Neuronal stem cell (in vitro differentiated cells): ENCODE data around the gene ADAM12.

Experiments used
- DNase-seq: peaks from one replicate; pipeline ENCODE4 v3.0.0-alpha.2; 2013; ENCODE audit warnings: low spot score
- H2AFZ ChIP-seq: one replicate; pipeline ENCODE4 v1.6.1; 2013; ENCODE audit warnings: mild to moderate bottlenecking, low read length, inconsistent platforms
- H2AK5ac ChIP-seq: 2 replicates; pipeline ENCODE4 v1.6.1; 2013; ENCODE audit warnings: low read depth, mild to moderate bottlenecking, inconsistent platforms, low read length, moderate library complexity, mixed read lengths
- H2BK120ac ChIP-seq: 2 replicates; pipeline ENCODE4 v1.6.1; 2013; ENCODE audit warnings: low read depth, mild to moderate bottlenecking, inconsistent platforms, low read length, moderate library complexity, mixed read lengths
- H2BK12ac ChIP-seq: one replicate; pipeline ENCODE4 v1.6.1; 2013; ENCODE audit warnings: low read length, inconsistent platforms
- H2BK15ac ChIP-seq: 2 replicates; pipeline ENCODE4 v1.6.1; 2013; ENCODE audit warnings: mild to moderate bottlenecking, low read length, inconsistent platforms, mixed read lengths
- H2BK5ac ChIP-seq: one replicate; pipeline ENCODE4 v1.6.1; 2013; ENCODE audit warnings: inconsistent platforms, mild to moderate bottlenecking, low read length, moderate library complexity
- H3K14ac ChIP-seq: one replicate; pipeline ENCODE4 v1.6.1; 2013; ENCODE audit warnings: low read length, inconsistent platforms
- H3K18ac ChIP-seq: 2 replicates; pipeline ENCODE4 v1.6.1; 2013; ENCODE audit warnings: low read length, inconsistent platforms
- H3K23ac ChIP-seq: 2 replicates; pipeline ENCODE4 v1.6.1; 2013; ENCODE audit warnings: low read depth, mild to moderate bottlenecking, mixed read lengths, low read length, inconsistent platforms; ENCODE audit not compliant: poor library complexity
- H3K27ac ChIP-seq: replicated peaks from 3 replicates; pipeline ENCODE4 v1.5.1; 2013; ENCODE audit warnings: low read length, inconsistent platforms
- H3K27me3 ChIP-seq, 3 experiments: 2 replicates each; pipeline ENCODE4 v1.6.1; 2013; ENCODE audit warnings: low read length in 3 of 3, mild to moderate bottlenecking in 2 of 3, inconsistent platforms in 1 of 3, low read depth in 1 of 3, mixed read lengths in 1 of 3, moderate library complexity in 1 of 3; ENCODE audit not compliant: control insufficient read depth in 3 of 3, insufficient read depth in 3 of 3
- H3K36me3 ChIP-seq, 2 donors: replicated peaks in 1 of 2; 2 replicates each; pipeline ENCODE4 v1.6.1; 2013; ENCODE audit warnings: low read length in 2 of 2; ENCODE audit not compliant: control insufficient read depth in 2 of 2, insufficient read depth in 2 of 2
- H3K4ac ChIP-seq: 2 replicates; pipeline ENCODE4 v1.6.1; 2013; ENCODE audit warnings: inconsistent platforms, mild to moderate bottlenecking, low read length, moderate library complexity
- H3K4me1 ChIP-seq, 2 donors: 1 replicate in 1 of 2; 2 replicates in 1 of 2; pipeline ENCODE4 v1.6.1; 2013; ENCODE audit warnings: low read length in 2 of 2, low read depth in 1 of 2; ENCODE audit not compliant: control insufficient read depth in 2 of 2, insufficient read depth in 1 of 2
- H3K4me2 ChIP-seq: one replicate; pipeline ENCODE4 v1.6.1; 2013; ENCODE audit warnings: mild to moderate bottlenecking, low read length, inconsistent platforms; ENCODE audit not compliant: insufficient read depth, poor library complexity, severe bottlenecking
- H3K4me3 ChIP-seq, 2 donors: 2 replicates each; pipeline ENCODE4 v1.5.1; 2013; ENCODE audit warnings: low read length in 2 of 2, mild to moderate bottlenecking in 2 of 2, inconsistent platforms in 1 of 2, moderate library complexity in 1 of 2
- H3K79me1 ChIP-seq: one replicate; pipeline ENCODE4 v1.6.1; 2013; ENCODE audit warnings: low read depth, mild to moderate bottlenecking, inconsistent platforms, low read length, moderate library complexity
- H3K9ac ChIP-seq: one replicate; pipeline ENCODE4 v1.6.1; 2013; ENCODE audit warnings: mild to moderate bottlenecking, low read depth, low read length, inconsistent platforms; ENCODE audit not compliant: poor library complexity
- H3K9me3 ChIP-seq, 2 donors: replicated peaks in 1 of 2; 2 replicates each; pipeline versions ENCODE3 to v1.6.1; 2013; ENCODE audit warnings: low read length in 2 of 2, mild to moderate bottlenecking in 2 of 2, inconsistent platforms in 1 of 2, low read depth in 1 of 2, mixed read lengths in 1 of 2, moderate library complexity in 1 of 2; ENCODE audit not compliant: control insufficient read depth in 2 of 2, insufficient read depth in 1 of 2
- H4K8ac ChIP-seq: one replicate; pipeline ENCODE4 v1.6.1; 2013; ENCODE audit warnings: low read depth, mild to moderate bottlenecking, inconsistent platforms, low read length, moderate library complexity
- H4K91ac ChIP-seq: one replicate; pipeline ENCODE4 v1.6.1; 2013; ENCODE audit warnings: low read length, low read depth, mild to moderate bottlenecking, inconsistent platforms; ENCODE audit not compliant: poor library complexity
- WGBS, 2 donors: extraction: QIAGEN DNeasy Blood & Tissue Kit; methylation state at CpG; one replicate each; pipeline ENCODE4 v1.1.7; 2013; ENCODE audit warnings: missing lambda C conversion rate in 2 of 2, mixed read lengths in 1 of 2; ENCODE audit not compliant: insufficient read length in 2 of 2, insufficient replicate concordance in 1 of 2; ENCODE audit errors: extremely low coverage in 2 of 2; 5-methylcytosine and 5-hydroxymethylcytosine counted together

ADAM12 gene

DNA sequence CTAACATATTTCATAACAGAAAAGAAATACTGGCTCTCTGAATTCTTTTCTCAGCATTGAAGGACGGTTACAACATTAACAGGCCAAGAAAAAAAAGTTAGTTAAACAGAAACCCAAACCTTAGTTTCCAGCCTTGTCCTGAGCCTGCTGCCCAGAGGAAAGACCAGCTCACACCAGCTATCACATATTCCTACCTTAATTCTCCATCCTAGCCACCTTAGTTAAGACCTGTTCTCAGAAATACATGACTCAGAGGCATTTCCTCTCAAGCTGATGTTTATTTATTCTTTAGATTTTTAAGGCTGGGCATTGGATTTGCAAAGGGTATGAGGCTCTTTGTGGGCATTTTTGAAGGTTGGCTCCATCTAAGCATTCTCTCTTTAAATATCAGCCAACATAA, 34.3 kb upstream of the ADAM12 start:
- no peak overlapping the region for H3K14ac ChIP-seq
- H2AFZ ChIP-seq, result no peak overlapping the region
- no peak overlapping the region for H3K9ac ChIP-seq
- H3K27me3 ChIP-seq, result no peaks in the 10 kb centered on the region
- H3K4me2 ChIP-seq, result no peak overlapping the region
- H3K79me1 ChIP-seq, result no peaks in the 10 kb centered on the region
- no peak overlapping the region for H3K4me3 ChIP-seq
- H3K18ac ChIP-seq, result no peak overlapping the region
- no peak overlapping the region for H4K91ac ChIP-seq
- no peak overlapping the region for H2AK5ac ChIP-seq
- H3K9me3 ChIP-seq, result peaks cover 6 to 7% of the 10 kb centered on the region in 2 donors
- WGBS, 2 donors, result no CpG with 5 or more reads among the region's 1 CpG
- DNase-seq, result no peak
- H4K8ac ChIP-seq, result no peak overlapping the region
- no peak overlapping the region for H2BK5ac ChIP-seq
- H2BK12ac ChIP-seq, result no peak overlapping the region
- no peak overlapping the region for H3K27ac ChIP-seq
- H2BK15ac ChIP-seq, result no peak overlapping the region
- H3K4ac ChIP-seq, result no peak overlapping the region
- no peaks in the 10 kb centered on the region for H3K36me3 ChIP-seq
- H3K4me1 ChIP-seq, result no peaks in the 10 kb centered on the region
- no peak overlapping the region for H3K23ac ChIP-seq
- H2BK120ac ChIP-seq, result no peak overlapping the region

DNA sequence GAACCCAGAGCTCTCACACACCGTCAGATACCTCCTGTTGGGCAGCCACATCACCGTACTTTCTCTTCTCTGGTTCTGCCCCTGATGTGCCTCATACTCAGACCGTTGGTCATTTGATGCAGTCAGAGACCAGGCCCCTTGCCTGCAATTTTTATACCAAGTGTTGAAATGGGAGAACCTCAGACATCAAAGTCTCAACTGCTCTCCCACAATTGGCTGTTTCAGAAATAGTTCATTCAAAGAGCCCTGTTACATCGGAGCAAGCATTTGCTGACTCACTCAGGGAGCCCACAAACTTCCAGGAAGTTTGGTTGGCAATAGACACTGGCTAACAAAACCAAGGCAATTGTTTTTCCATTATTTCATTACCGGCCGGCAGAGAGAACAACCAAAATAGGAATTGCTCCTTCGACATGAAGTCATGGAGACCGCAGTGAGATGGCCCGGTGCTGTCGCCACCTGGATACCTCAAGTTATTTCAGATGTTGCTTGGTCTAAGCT, 33.5 kb upstream of the ADAM12 start:
- no peak overlapping the region for H3K27ac ChIP-seq
- H3K9ac ChIP-seq, result no peak overlapping the region
- no peak overlapping the region for H3K23ac ChIP-seq
- no peaks in the 10 kb centered on the region for H3K27me3 ChIP-seq
- H2BK120ac ChIP-seq, result no peak overlapping the region
- H2BK12ac ChIP-seq, result no peak overlapping the region
- no peak overlapping the region for H4K91ac ChIP-seq
- H2BK15ac ChIP-seq, result no peak overlapping the region
- H3K4me1 ChIP-seq, result no peaks in the 10 kb centered on the region
- H3K18ac ChIP-seq, result no peak overlapping the region
- H2AFZ ChIP-seq, result peak overlapping the region; percentile 64
- DNase-seq, result no peak
- H2AK5ac ChIP-seq, result no peak overlapping the region
- H3K9me3 ChIP-seq, result peaks cover 6 to 7% of the 10 kb centered on the region in 2 donors
- no peak overlapping the region for H4K8ac ChIP-seq
- WGBS, 2 donors, result no CpG with 5 or more reads among the region's 10 CpGs
- no peaks in the 10 kb centered on the region for H3K36me3 ChIP-seq
- H3K79me1 ChIP-seq, result no peaks in the 10 kb centered on the region
- no peak overlapping the region for H3K14ac ChIP-seq
- H3K4me2 ChIP-seq, result no peak overlapping the region
- H3K4me3 ChIP-seq, result no peak overlapping the region
- H3K4ac ChIP-seq, result no peak overlapping the region
- no peak overlapping the region for H2BK5ac ChIP-seq

DNA sequence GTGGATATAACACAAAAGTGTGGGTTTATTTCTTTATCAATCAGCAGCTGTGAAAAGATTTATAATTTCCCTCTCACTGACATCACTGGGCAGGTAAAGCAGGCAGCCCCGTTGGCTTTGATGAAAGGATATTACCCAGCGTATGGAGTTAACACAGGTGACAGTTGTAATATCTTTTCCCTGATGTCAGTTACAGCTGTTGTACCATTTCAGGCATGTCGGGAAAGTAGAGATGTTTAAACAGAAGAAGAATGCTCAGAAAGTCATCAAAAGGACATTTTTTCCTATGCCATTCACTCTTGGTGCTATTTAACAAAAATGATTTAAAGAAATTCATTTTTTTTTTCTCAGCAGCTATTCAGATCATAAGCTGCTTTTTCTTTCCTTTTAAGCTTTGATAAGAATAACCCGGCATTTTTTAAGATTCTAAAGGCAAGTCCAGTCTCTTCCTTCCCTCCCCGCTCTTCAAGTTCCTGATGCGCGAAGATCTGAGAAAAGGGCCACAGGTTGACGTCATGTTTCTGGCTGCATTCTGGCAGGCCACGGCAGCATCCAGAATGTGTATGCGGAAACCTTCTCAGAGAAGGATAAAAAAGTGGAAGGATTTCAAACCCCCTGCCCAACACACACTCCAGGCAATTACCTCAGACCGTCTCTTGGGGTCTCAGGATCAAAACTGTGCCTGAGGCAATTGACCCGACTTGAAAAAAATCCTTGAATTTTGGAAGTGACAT, 32.5 kb upstream of the ADAM12 start:
- DNase-seq, result no peak
- Histone ChIP-seq H2BK5ac (no peak overlapping the region), H3K4me2 (no peak overlapping the region), H2AK5ac (no peak overlapping the region), H3K79me1 (no peaks in the 10 kb centered on the region), H3K4me3 (no peak overlapping the region), H3K23ac (no peak overlapping the region), H3K9me3 (peaks cover 6 to 7% of the 10 kb centered on the region in 2 donors), H3K4ac (no peak overlapping the region), H3K14ac (no peak overlapping the region), H3K27ac (no peak overlapping the region), H3K18ac (no peak overlapping the region), H4K8ac (no peak overlapping the region), H3K36me3 (no peaks in the 10 kb centered on the region), H3K9ac (no peak overlapping the region), H2BK15ac (no peak overlapping the region), H4K91ac (no peak overlapping the region), H2BK120ac (no peak overlapping the region), H2BK12ac (no peak overlapping the region), H3K4me1 (no peaks in the 10 kb centered on the region), H3K27me3 (no peaks in the 10 kb centered on the region), H2AFZ (no peak overlapping the region)
- WGBS, 2 donors, result no CpG with 5 or more reads among the region's 12 CpGs

DNA sequence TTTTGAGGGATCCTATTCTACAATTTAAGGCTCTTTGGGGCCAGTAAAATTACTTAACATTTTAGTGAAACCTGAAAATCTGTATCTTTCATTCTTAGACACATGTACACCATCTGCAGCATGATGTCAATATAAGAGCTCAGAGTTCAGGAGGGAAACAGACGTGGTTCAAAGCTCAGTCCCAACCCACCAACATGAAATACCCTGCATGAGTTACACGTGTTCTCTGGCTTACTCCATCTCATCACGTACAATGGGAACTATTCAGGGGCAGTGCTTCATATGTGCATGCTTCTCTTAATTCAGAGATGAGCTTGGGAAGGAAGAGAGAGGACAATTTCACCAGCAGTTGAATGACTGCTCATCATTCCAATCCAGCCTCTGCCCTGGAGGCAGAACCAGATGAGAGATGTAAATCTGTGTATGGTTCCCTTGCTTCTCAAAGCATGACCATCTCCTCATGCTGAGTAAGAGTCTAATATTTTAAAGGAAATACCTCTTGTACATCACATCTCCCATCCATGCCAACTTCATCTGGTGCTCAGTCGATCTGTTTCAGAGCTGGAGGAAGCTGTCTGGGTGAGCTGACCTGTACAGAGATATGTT, 29.0 kb upstream of the ADAM12 start:
- no peak overlapping the region for H3K4me2 ChIP-seq
- no peak overlapping the region for H3K23ac ChIP-seq
- no peak overlapping the region for H3K14ac ChIP-seq
- no peaks in the 10 kb centered on the region for H3K4me1 ChIP-seq
- H3K79me1 ChIP-seq, result no peaks in the 10 kb centered on the region
- no peak for DNase-seq
- H2BK12ac ChIP-seq, result no peak overlapping the region
- no peak overlapping the region for H2AFZ ChIP-seq
- no peak overlapping the region for H3K4ac ChIP-seq
- no peak overlapping the region for H3K18ac ChIP-seq
- H2BK120ac ChIP-seq, result no peak overlapping the region
- WGBS, 2 donors, result no CpG with 5 or more reads among the region's 4 CpGs
- H4K91ac ChIP-seq, result no peak overlapping the region
- H2AK5ac ChIP-seq, result no peak overlapping the region
- no peaks in the 10 kb centered on the region for H3K9me3 ChIP-seq
- H4K8ac ChIP-seq, result no peak overlapping the region
- H3K27ac ChIP-seq, result no peak overlapping the region
- peaks cover 0 to 3% (median 0%) of the 10 kb centered on the region in 3 experiments for H3K27me3 ChIP-seq
- no peak overlapping the region for H2BK5ac ChIP-seq
- H3K36me3 ChIP-seq, result no peaks in the 10 kb centered on the region
- H3K4me3 ChIP-seq, result no peak overlapping the region
- no peak overlapping the region for H2BK15ac ChIP-seq
- H3K9ac ChIP-seq, result no peak overlapping the region
